Measurements from ENCODE around the gene POU6F2. TPM values are rescaled to one million over a fixed set of nuclear protein-coding genes. Genes with fewer than 3 reads are reported as not detected.

Gene POU6F2
- total and polyA plus RNA-seq, 9 of the 15 experiments (the other 6 are each of a cell fraction or from before 2014, with no cell fraction given) = 0.29 to 1.5 (median 0.96) TPM

DNA sequence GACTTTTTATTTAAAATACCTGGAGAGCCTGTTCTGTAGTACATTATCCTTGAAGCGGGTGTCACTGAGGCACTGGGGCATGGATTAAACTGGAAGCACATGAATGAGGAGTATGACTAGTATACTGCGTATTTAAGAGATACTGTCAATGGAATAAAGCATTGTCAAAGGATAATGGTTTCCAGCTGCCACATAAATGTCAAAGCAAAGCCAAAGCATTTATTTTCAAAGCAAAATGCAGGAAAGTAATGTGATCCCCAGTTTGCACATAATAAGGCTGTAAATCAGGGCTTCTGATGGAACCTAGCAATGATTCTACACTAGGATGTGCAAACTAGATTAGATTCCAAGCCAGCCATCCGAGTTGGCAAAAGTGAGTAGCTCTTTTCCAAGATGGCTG is 240.1 kb downstream of the POU6F2 start:
- Histone ChIP-seq H3K27me3 (ENCODE audit: control insufficient read depth in 2 of 2, insufficient read depth in 2 of 2, low read length in 2 of 2) (0 out of 5 replicates have a peak, but pooled peaks cover 0 to 2% of the 10 kb centered on the region in 2 experiments), H3K4me1 (replicated peaks in 1 of 2; ENCODE audit: control insufficient read depth in 2 of 2, insufficient read depth in 2 of 2, low read length in 2 of 2) (no peaks in the 10 kb centered on the region), H3K36me3 (ENCODE audit: control insufficient read depth, insufficient read depth, low read length) (no peaks in the 10 kb centered on the region), H3K9me3 (replicated peaks; ENCODE audit: control insufficient read depth, insufficient read depth, low read depth, low read length) (no peaks in the 10 kb centered on the region), H3K9ac (ENCODE audit: insufficient read depth in 1 of 2, low read depth in 2 of 2, low read length in 2 of 2) (no peak overlapping the region), H3K27ac (ENCODE audit: extremely low read depth, low read depth, low read length) (no peak overlapping the region), H3K4me2 (ENCODE audit: insufficient read depth, low read length) (no peak overlapping the region), H4K20me1 (replicated peaks; ENCODE audit: control insufficient read depth, insufficient read depth, low read length) (no peaks in the 10 kb centered on the region), H2AFZ (ENCODE audit: low read depth, low read length) (no peak overlapping the region), H3K4me3 (no peak overlapping the region), H3K9me1 (ENCODE audit: control insufficient read depth, insufficient read depth, low read length) (no peaks in the 10 kb centered on the region), H3K79me2 (ENCODE audit: control insufficient read depth, insufficient read depth, low read length) (no peaks in the 10 kb centered on the region)
- 0% methylated on average over 3 of the region's 3 CpGs for WGBS (ENCODE audit: insufficient coverage, low coverage, missing lambda C conversion rate)
- ChIA-PET POLR2A (interaction anchor here (0.8 to 1.0 kb wide), 2 partner anchors 8 to 9 kb away, joined by 3 read pairs; no protein-coding TSS in a partner anchor), CTCF (ENCODE audit: low intra/inter-chr PET ratio) (no interaction called here)
- DNase-seq (ENCODE audit: extremely low read depth in 1 of 4, low spot score in 3 of 4) = no peak
- TF ChIP-seq, protein P1, sequence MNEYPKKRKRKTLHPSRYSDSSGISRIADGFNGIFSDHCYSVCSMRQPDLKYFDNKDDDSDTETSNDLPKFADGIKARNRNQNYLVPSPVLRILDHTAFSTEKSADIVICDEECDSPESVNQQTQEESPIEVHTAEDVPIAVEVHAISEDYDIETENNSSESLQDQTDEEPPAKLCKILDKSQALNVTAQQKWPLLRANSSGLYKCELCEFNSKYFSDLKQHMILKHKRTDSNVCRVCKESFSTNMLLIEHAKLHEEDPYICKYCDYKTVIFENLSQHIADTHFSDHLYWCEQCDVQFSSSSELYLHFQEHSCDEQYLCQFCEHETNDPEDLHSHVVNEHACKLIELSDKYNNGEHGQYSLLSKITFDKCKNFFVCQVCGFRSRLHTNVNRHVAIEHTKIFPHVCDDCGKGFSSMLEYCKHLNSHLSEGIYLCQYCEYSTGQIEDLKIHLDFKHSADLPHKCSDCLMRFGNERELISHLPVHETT (CRISPR knock-in tag; conservative IDR thresholded peaks at IDR 0.05 in 1 of 2, IDR thresholded peaks at IDR 0.05 in 1 of 2) = no peak
- TF ChIP-seq, protein P2, sequence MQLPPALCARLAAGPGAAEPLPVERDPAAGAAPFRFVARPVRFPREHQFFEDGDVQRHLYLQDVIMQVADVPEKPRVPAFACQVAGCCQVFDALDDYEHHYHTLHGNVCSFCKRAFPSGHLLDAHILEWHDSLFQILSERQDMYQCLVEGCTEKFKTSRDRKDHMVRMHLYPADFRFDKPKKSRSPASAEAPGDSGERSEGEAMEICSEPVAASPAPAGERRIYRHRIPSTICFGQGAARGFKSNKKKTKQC (CRISPR knock-in tag; IDR thresholded peaks at IDR 0.05) = no peak
- TF ChIP-seq ILK (tag; IDR thresholded peaks at IDR 0.05; ENCODE audit: borderline replicate concordance, low read depth) (no peak), YY1 (IDR thresholded peaks at IDR 0.05; ENCODE audit: borderline replicate concordance in 1 of 3, control insufficient read depth in 1 of 3, extremely low read depth in 1 of 3, insufficient read depth in 3 of 3, insufficient read length in 1 of 3, insufficient replicate concordance in 2 of 3, low read depth in 1 of 3, low read length in 2 of 3) (peak in 1 of 3 experiments; percentile 31), ZNF431 (CRISPR knock-in tag; IDR thresholded peaks at IDR 0.05) (no peak), FOSL1 (tag; conservative IDR thresholded peaks at IDR 0.05) (no peak), SMAD1 (IDR thresholded peaks at IDR 0.05; ENCODE audit: low read depth, low read length, partially characterized antibody) (no peak)
- TF ChIP-seq, protein P3, sequence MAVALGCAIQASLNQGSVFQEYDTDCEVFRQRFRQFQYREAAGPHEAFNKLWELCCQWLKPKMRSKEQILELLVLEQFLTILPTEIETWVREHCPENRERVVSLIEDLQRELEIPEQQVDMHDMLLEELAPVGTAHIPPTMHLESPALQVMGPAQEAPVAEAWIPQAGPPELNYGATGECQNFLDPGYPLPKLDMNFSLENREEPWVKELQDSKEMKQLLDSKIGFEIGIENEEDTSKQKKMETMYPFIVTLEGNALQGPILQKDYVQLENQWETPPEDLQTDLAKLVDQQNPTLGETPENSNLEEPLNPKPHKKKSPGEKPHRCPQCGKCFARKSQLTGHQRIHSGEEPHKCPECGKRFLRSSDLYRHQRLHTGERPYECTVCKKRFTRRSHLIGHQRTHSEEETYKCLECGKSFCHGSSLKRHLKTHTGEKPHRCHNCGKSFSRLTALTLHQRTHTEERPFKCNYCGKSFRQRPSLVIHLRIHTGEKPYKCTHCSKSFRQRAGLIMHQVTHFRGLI (CRISPR knock-in tag; IDR thresholded peaks at IDR 0.05) = no peak
- in situ Hi-C loops (cut with MboI) = no loop called here
- ATAC-seq = no peak
- no TSS peak for BruUV-seq (replicated peaks)
- intact Hi-C loops (cut with micrococcal nuclease) = no loop called here
- no peak for FAIRE-seq
